DOHH2 (cell line): ENCODE results near the gene THOC2.
"Not testable (repeated sequence)": the region's sequence is repeated elsewhere in the genome, so short reads cannot be mapped to it uniquely, and the experiment has no call there.

Experiments
- H3F3A ChIP-seq: fragments of 200-600 bp; sonication (generic), shearing (Covaris generic); 2 replicates; pipeline ENCODE4 v1.6.0; 2016; ENCODE audit warnings: antibody characterized with exemption, mild to moderate bottlenecking; ENCODE audit not compliant: control insufficient read depth, insufficient read depth
- H3K27ac ChIP-seq: fragments of 200-600 bp; sonication (generic); 2 replicates; pipeline ENCODE4 v1.5.1; 2014; ENCODE audit warnings: low read depth, mild to moderate bottlenecking, low read length, moderate library complexity
- H3K27me3 ChIP-seq: fragments of 200-600 bp; sonication (generic); 2 replicates; pipeline ENCODE4 v1.6.1; 2014; ENCODE audit warnings: mild to moderate bottlenecking, low read length, mixed read lengths; ENCODE audit not compliant: control insufficient read depth
- H3K36me3 ChIP-seq: fragments of 200-600 bp; sonication (generic); 2 replicates; pipeline ENCODE4 v1.6.1; 2014; ENCODE audit warnings: mild to moderate bottlenecking, low read length, moderate library complexity, mixed read lengths; ENCODE audit not compliant: control insufficient read depth
- H3K4me1 ChIP-seq: fragments of 200-600 bp; sonication (generic); 2 replicates; pipeline ENCODE4 v1.6.1; 2014; ENCODE audit warnings: mild to moderate bottlenecking, low read length, mixed read lengths; ENCODE audit not compliant: control insufficient read depth
- H3K4me2 ChIP-seq: fragments of 200-600 bp; sonication (generic); 2 replicates; pipeline ENCODE4 v1.6.0; 2014; ENCODE audit warnings: mild to moderate bottlenecking, low read length, moderate library complexity
- H3K4me3 ChIP-seq: fragments of 200-600 bp; sonication (generic); 2 replicates; pipeline ENCODE4 v1.5.1; 2014; ENCODE audit warnings: mild to moderate bottlenecking, low read length, mixed read lengths
- H3K79me2 ChIP-seq: fragments of 200-600 bp; sonication (generic); 2 replicates; pipeline ENCODE4 v1.6.1; 2014; ENCODE audit warnings: mild to moderate bottlenecking, low read length, mixed read lengths; ENCODE audit not compliant: control insufficient read depth
- H3K9me2 ChIP-seq: fragments of 200-600 bp; sonication (generic); replicated peaks from 2 replicates; pipeline ENCODE4 v1.6.1; 2014; ENCODE audit warnings: mild to moderate bottlenecking, low read length, mixed read lengths; ENCODE audit not compliant: control insufficient read depth
- H3K9me3 ChIP-seq: fragments of 200-600 bp; sonication (generic); 2 replicates; pipeline ENCODE4 v1.6.1; 2014; ENCODE audit warnings: antibody characterized with exemption, low read length, mixed read lengths; ENCODE audit not compliant: control insufficient read depth, insufficient read depth
- H4K20me1 ChIP-seq: fragments of 200-600 bp; sonication (generic); 2 replicates; pipeline ENCODE4 v1.6.0; 2014; ENCODE audit warnings: low read depth, mild to moderate bottlenecking, antibody characterized with exemption, low read length, moderate library complexity; ENCODE audit not compliant: control insufficient read depth, insufficient read depth
- EZH2phosphoT487 ChIP-seq: fragments of 200-600 bp; sonication (generic); IDR thresholded peaks from 2 replicates; pipeline ENCODE4 v1.6.1; 2017; ENCODE audit warnings: borderline replicate concordance, mild to moderate bottlenecking, antibody characterized with exemption, low read length, moderate library complexity, mixed read lengths
- TF ChIP-seq, protein P1 (sequence below): fragments of 200-600 bp; sonication (generic); IDR thresholded peaks from one replicate; pipeline ENCODE4 v1.5.1; 2014; ENCODE audit warnings: antibody characterized with exemption, mild to moderate bottlenecking, low read depth, low read length; ENCODE audit not compliant: poor library complexity, severe bottlenecking

Gene THOC2

DNA sequence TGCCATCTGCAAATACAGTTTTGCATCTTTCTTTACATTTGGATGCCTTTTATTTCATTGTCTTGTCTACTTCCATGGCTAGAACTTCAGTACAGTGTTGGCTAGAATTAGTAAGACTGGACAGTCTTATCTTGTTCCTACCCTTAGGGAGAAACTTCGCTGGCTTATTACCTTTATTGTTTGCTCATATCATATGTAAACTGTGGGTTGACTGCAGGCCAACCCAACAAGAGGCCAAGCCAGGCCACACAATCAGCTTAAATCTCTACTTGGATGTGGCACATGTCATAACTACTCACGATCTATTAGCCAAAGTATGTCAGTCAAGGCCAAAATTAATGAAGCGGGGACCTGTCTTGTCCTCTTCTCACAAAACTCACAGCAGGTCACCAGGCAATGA lies 144.1 kb downstream of the THOC2 start:
- no peaks in the 10 kb centered on the region for H3K36me3 ChIP-seq
- H3K27me3 ChIP-seq, result no peaks in the 10 kb centered on the region
- H3K9me2 ChIP-seq, result no peaks in the 10 kb centered on the region
- H3K27ac ChIP-seq, result no peak overlapping the region
- H3K4me1 ChIP-seq, result peaks cover 7% of the 10 kb centered on the region
- no peaks in the 10 kb centered on the region for H4K20me1 ChIP-seq
- TF ChIP-seq, protein P1, sequence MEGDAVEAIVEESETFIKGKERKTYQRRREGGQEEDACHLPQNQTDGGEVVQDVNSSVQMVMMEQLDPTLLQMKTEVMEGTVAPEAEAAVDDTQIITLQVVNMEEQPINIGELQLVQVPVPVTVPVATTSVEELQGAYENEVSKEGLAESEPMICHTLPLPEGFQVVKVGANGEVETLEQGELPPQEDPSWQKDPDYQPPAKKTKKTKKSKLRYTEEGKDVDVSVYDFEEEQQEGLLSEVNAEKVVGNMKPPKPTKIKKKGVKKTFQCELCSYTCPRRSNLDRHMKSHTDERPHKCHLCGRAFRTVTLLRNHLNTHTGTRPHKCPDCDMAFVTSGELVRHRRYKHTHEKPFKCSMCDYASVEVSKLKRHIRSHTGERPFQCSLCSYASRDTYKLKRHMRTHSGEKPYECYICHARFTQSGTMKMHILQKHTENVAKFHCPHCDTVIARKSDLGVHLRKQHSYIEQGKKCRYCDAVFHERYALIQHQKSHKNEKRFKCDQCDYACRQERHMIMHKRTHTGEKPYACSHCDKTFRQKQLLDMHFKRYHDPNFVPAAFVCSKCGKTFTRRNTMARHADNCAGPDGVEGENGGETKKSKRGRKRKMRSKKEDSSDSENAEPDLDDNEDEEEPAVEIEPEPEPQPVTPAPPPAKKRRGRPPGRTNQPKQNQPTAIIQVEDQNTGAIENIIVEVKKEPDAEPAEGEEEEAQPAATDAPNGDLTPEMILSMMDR, result no peak
- no peak for TF ChIP-seq EZH2phosphoT487
- H3K4me3 ChIP-seq, result no peak overlapping the region
- no peak overlapping the region for H3K4me2 ChIP-seq
- H3K79me2 ChIP-seq, result no peaks in the 10 kb centered on the region
- H3F3A ChIP-seq, result no peaks in the 10 kb centered on the region
- no peaks in the 10 kb centered on the region for H3K9me3 ChIP-seq

DNA sequence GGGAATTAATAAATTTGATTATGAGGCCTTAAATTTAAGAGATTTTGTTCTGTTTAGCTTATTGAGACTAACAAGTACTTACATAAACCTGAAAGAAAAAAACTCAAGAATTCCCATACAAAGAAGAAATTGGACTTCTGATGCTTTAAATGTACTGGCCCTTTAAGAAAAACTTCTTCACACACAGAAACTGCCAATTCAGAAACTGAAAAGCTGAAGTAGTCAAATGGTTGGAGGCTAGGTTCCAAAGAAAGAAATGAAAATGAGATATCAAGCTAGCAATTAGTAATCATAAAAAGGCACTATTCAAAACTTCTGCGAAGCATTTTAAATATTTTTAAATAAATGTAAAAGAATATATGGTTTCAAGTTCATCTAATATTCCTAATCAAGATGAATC lies 151.3 kb downstream of the THOC2 start:
- Histone ChIP-seq H3K9me2 (no peaks in the 10 kb centered on the region), H3F3A (no peaks in the 10 kb centered on the region), H3K4me1 (no peaks in the 10 kb centered on the region), H4K20me1 (no peaks in the 10 kb centered on the region), H3K27ac (no peak overlapping the region), H3K36me3 (no peaks in the 10 kb centered on the region), H3K27me3 (no peaks in the 10 kb centered on the region), H3K79me2 (no peaks in the 10 kb centered on the region), H3K9me3 (no peaks in the 10 kb centered on the region), H3K4me3 (no peak overlapping the region), H3K4me2 (no peak overlapping the region)
- no peak for TF ChIP-seq EZH2phosphoT487
- TF ChIP-seq, protein P1, result no peak

DNA sequence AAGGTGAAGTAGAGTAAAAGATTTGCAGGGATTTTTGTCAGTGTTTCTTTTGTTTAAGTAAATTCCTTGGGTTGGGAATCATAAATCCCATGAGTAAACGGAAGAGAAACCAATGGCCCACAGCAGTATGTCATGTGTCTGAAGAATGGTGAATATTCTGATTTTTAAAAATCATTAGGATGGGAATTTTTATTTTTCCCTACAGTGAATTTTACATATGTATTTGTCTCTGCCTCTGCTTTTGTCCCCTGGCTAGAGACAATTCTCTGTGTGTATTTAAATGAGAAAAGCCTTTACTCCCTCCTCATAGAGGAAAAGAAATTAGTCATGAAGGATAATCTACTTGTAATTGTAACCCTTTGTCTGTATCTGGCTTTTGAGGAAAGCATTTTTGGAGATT lies 152.1 kb downstream of the THOC2 start:
- Histone ChIP-seq H3K4me3 (no peak overlapping the region), H3K9me2 (no peaks in the 10 kb centered on the region), H3K27me3 (no peaks in the 10 kb centered on the region), H3K79me2 (no peaks in the 10 kb centered on the region), H4K20me1 (no peaks in the 10 kb centered on the region), H3K36me3 (no peaks in the 10 kb centered on the region), H3F3A (no peaks in the 10 kb centered on the region), H3K4me2 (no peak overlapping the region), H3K9me3 (no peaks in the 10 kb centered on the region), H3K4me1 (no peaks in the 10 kb centered on the region), H3K27ac (no peak overlapping the region)
- TF ChIP-seq, protein P1, result no peak
- no peak for TF ChIP-seq EZH2phosphoT487

DNA sequence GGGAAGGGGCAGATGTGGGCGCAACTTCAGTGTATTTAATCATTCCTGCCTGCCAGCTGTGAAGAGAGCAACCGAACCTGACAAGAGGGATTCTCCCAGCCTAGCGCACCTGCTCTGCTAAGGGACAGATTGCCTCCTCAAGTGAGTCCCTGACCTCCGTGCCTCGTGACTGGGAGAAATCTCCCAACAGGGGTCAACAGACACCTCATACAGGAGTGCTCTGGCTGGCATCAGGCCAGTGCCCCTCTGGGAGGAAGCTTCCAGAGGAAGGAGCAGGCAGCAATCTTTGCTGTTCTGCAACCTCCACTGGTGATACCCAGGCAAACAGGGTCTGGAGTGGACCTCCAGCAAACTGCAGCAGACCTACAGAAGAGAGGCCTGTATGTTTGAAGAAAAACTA lies 158.8 kb downstream of the THOC2 start:
- H4K20me1 ChIP-seq, H3K4me2 ChIP-seq, H3K27me3 ChIP-seq, H3K36me3 ChIP-seq, H3K79me2 ChIP-seq, H3K9me3 ChIP-seq, H3K9me2 ChIP-seq, H3F3A ChIP-seq, H3K27ac ChIP-seq, H3K4me1 ChIP-seq, H3K4me3 ChIP-seq: not testable (repeated sequence)
